ENCODE measurements around the gene SMAP2. TPM values are rescaled to one million over a fixed set of nuclear protein-coding genes. Genes with fewer than 3 reads are reported as not detected.

SMAP2 gene
- total and polyA plus RNA-seq, 2 of the 4 experiments (the other 2 are of a cell fraction), result 30.1 to 31.0 TPM

- H3K9ac ChIP-seq (ENCODE audit: low read depth, low read length), result no peak overlapping the region
- dilution Hi-C loops (cut with HindIII; ENCODE audit: low sequenced_read_pairs, unreplicated experiment), result no loop called here
- ATAC-seq (ENCODE audit: low read depth), result peak; percentile 89
- H2AFZ ChIP-seq (replicated peaks; ENCODE audit: low read length, poor library complexity), result no peak overlapping the region
- BruUV-seq (replicated peaks), result no TSS peak
- POLR2A ChIA-PET (ENCODE audit: unreplicated experiment), result no interaction called here
- CTCF ChIA-PET, result interaction anchor here (0.6 to 1.2 kb wide), 5 partner anchors 13 to 100 kb away, joined by 3 to 4 read pairs (median 3); no protein-coding TSS in a partner anchor
- no peak overlapping the region for H3K4me2 ChIP-seq (ENCODE audit: low read depth, low read length)
- no peaks in the 10 kb centered on the region for H3K9me3 ChIP-seq (ENCODE audit: control insufficient read depth, insufficient read depth, low read length)
- H3K36me3 ChIP-seq (ENCODE audit: control insufficient read depth, insufficient read depth, low read length), result no peaks in the 10 kb centered on the region
- H3K4me3 ChIP-seq (ENCODE audit: insufficient read depth, low read depth, low read length), result no peak overlapping the region
- H2BK5ac ChIP-seq (ENCODE audit: low read depth, low read length, poor library complexity, severe bottlenecking), result no peak overlapping the region
- H3K9me1 ChIP-seq (ENCODE audit: insufficient read depth, low read length), result no peaks in the 10 kb centered on the region
- H4K5ac ChIP-seq (ENCODE audit: low read depth, low read length), result no peak overlapping the region
- H4K91ac ChIP-seq (ENCODE audit: insufficient read depth, low read depth, low read length), result no peak overlapping the region
- TF ChIP-seq RAD21 (IDR thresholded peaks at IDR 0.05; ENCODE audit: low read length), result peak; percentile 26; the same call in 1 of the 2 replicates
- peak; percentile 29; the same call in 1 of the 2 replicates for TF ChIP-seq SMC3 (IDR thresholded peaks at IDR 0.05; ENCODE audit: low read depth, low read length)
- no peak for TF ChIP-seq MAZ (IDR thresholded peaks at IDR 0.05; ENCODE audit: borderline replicate concordance, low read depth, low read length)
- TF ChIP-seq, protein P1, sequence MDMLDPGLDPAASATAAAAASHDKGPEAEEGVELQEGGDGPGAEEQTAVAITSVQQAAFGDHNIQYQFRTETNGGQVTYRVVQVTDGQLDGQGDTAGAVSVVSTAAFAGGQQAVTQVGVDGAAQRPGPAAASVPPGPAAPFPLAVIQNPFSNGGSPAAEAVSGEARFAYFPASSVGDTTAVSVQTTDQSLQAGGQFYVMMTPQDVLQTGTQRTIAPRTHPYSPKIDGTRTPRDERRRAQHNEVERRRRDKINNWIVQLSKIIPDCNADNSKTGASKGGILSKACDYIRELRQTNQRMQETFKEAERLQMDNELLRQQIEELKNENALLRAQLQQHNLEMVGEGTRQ (IDR thresholded peaks at IDR 0.05; ENCODE audit: low read depth, low read length), result no peak
- TF ChIP-seq, protein P2, sequence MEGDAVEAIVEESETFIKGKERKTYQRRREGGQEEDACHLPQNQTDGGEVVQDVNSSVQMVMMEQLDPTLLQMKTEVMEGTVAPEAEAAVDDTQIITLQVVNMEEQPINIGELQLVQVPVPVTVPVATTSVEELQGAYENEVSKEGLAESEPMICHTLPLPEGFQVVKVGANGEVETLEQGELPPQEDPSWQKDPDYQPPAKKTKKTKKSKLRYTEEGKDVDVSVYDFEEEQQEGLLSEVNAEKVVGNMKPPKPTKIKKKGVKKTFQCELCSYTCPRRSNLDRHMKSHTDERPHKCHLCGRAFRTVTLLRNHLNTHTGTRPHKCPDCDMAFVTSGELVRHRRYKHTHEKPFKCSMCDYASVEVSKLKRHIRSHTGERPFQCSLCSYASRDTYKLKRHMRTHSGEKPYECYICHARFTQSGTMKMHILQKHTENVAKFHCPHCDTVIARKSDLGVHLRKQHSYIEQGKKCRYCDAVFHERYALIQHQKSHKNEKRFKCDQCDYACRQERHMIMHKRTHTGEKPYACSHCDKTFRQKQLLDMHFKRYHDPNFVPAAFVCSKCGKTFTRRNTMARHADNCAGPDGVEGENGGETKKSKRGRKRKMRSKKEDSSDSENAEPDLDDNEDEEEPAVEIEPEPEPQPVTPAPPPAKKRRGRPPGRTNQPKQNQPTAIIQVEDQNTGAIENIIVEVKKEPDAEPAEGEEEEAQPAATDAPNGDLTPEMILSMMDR (conservative IDR thresholded peaks at IDR 0.05; ENCODE audit: low read depth, low read length), result peak; percentile 55
- TF ChIP-seq POLR2A (IDR thresholded peaks at IDR 0.05; ENCODE audit: low read depth, low read length), result no peak
- no peak overlapping the region for H2BK120ac ChIP-seq (ENCODE audit: low read depth, low read length)
- no peak overlapping the region for H2AK9ac ChIP-seq (replicated peaks; ENCODE audit: low read depth, low read length, poor library complexity)
- H3K4ac ChIP-seq (ENCODE audit: low read depth, low read length), result no peak overlapping the region
- H3K79me1 ChIP-seq (ENCODE audit: low read depth in 1 of 2, low read length in 2 of 2), result no peaks in the 10 kb centered on the region; a peak in 1 of 4 replicates
- in situ Hi-C loops (cut with MboI; ENCODE audit: low sequenced_read_pairs), result no loop called here
- WGBS, 2 experiments (ENCODE audit: extremely low coverage in 2 of 2, insufficient read length in 1 of 2), result no CpG with 5 or more reads among the region's 3 CpGs
- H3K14ac ChIP-seq (replicated peaks; ENCODE audit: low read depth, low read length), result no peak overlapping the region
- DNase-seq, result peak; percentile 16
- H4K8ac ChIP-seq (ENCODE audit: low read depth in 2 of 2, low read length in 2 of 2), result no peak overlapping the region
- no peaks in the 10 kb centered on the region for H4K20me1 ChIP-seq (ENCODE audit: insufficient read depth, low read length)
- no peak overlapping the region for H3K56ac ChIP-seq (ENCODE audit: extremely low read depth, insufficient read depth, low read length)
- no peaks in the 10 kb centered on the region for H3K27me3 ChIP-seq (ENCODE audit: control insufficient read depth, insufficient read depth, low read length)
- no peak overlapping the region for H2AK5ac ChIP-seq (ENCODE audit: low read depth, low read length)
- H3K4me1 ChIP-seq (ENCODE audit: control insufficient read depth, insufficient read depth, low read length), result no peaks in the 10 kb centered on the region
- no peak overlapping the region for H3K27ac ChIP-seq (ENCODE audit: insufficient read depth, low read length)
- H2BK15ac ChIP-seq (ENCODE audit: low read depth, low read length), result no peak overlapping the region
- H2BK20ac ChIP-seq (ENCODE audit: low read depth, low read length), result no peak overlapping the region
- H3K18ac ChIP-seq (ENCODE audit: low read depth, low read length), result no peak overlapping the region
- no peak overlapping the region for H3K23ac ChIP-seq (ENCODE audit: low read depth, low read length)
- intact Hi-C loops (cut with micrococcal nuclease), result no loop called here
These were observed 65.0 kb downstream of the SMAP2 start for GRCh38 chr1:40438391-40439015.

All from IMR-90 (cell line).